Activated T-helper 2 cell treated with anti-CD3 and anti-CD28 coated beads, Interferon-gamma antibody, Interleukin-2, Interleukin-4, amounts not matched to agents 10 μg/mL and 5 μg/mL and 100 μg/mL, durations not matched to agents 14 hours and 24 hours and 36 hours (primary cell): Measurements from ENCODE around the gene RAD23A. TPM values are rescaled to one million over a fixed set of nuclear protein-coding genes. Genes with fewer than 3 reads are reported as not detected.

Experiments
- DNase-seq: peaks from one replicate; pipeline ENCODE4 v3.0.0; 2021; ENCODE audit warnings: low spot score
- H3K27ac Mint-ChIP-seq: one replicate; pipeline ENCODE4 v1.8.0; 2021; ENCODE audit warnings: mixed read lengths
- H3K27me3 Mint-ChIP-seq: one replicate; pipeline ENCODE4 v1.8.0; 2021; ENCODE audit warnings: low read depth, mixed read lengths
- H3K36me3 Mint-ChIP-seq: one replicate; pipeline ENCODE4 v1.8.0; 2021; ENCODE audit warnings: low read depth, mixed read lengths
- H3K4me1 Mint-ChIP-seq: one replicate; pipeline ENCODE4 v1.8.0; 2021; ENCODE audit warnings: low read depth, mixed read lengths
- H3K4me3 Mint-ChIP-seq: one replicate; pipeline ENCODE4 v1.8.0; 2021; ENCODE audit warnings: low read depth, mild to moderate bottlenecking, moderate library complexity, mixed read lengths
- H3K9me3 Mint-ChIP-seq: one replicate; pipeline ENCODE4 v1.8.0; 2021; ENCODE audit warnings: mixed read lengths
- intact Hi-C: fragments of 100-400 bp; cut with micrococcal nuclease; formaldehyde crosslinking; loops from one replicate; pipeline ENCODE4 v1.15.1; 2023
- total RNA-seq: library from RNA; stranded (reverse); gene quantifications from 2 replicates; pipeline ENCODE4 v1.2.3, GENCODE V29; 2022

The RAD23A gene
- total RNA-seq, 1 donor from 2014 or later: 189 TPM

GRCh38 chr19:12986726-12987125 is 41.1 kb downstream of the RAD23A start:
- Mint-ChIP-seq H3K36me3 (no peaks in the 10 kb centered on the region), H3K4me3 (no peak overlapping the region)
- intact Hi-C loops: no loop called here

DNA sequence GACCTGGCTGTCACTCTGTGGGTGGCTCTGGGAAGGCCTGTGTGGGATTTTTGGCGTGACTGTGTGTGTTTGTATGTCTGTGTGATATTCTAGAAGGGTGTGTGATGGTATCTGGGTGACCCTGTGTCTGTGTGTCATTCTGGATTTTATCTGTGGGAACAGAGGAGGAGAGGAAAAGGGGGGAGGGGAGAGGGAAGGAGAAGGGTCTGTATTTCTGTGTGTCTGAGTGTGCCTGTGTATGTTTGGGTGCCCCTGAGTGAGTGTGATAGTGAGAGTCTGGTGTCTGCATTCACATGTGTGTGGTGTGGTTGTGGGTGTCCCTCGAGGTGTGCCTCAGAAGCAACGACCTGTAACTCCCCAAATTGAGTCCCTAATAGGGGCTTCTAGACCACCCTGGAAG is 41.5 kb downstream of the RAD23A start:
- H3K27me3 Mint-ChIP-seq: peaks cover 5% of the 10 kb centered on the region
- no peak for DNase-seq
- intact Hi-C loops: no loop called here
- no peak overlapping the region for H3K27ac Mint-ChIP-seq
- no peaks in the 10 kb centered on the region for H3K9me3 Mint-ChIP-seq
- no peaks in the 10 kb centered on the region for H3K36me3 Mint-ChIP-seq
- no peaks in the 10 kb centered on the region for H3K4me1 Mint-ChIP-seq
- no peak overlapping the region for H3K4me3 Mint-ChIP-seq

More at GRCh38 chr19:12986726-12987125, 41.1 kb downstream of the RAD23A start:
- no peak for DNase-seq
- Mint-ChIP-seq H3K9me3 (no peaks in the 10 kb centered on the region), H3K27ac (no peak overlapping the region), H3K27me3 (peaks cover 5% of the 10 kb centered on the region), H3K4me1 (no peaks in the 10 kb centered on the region)

DNA sequence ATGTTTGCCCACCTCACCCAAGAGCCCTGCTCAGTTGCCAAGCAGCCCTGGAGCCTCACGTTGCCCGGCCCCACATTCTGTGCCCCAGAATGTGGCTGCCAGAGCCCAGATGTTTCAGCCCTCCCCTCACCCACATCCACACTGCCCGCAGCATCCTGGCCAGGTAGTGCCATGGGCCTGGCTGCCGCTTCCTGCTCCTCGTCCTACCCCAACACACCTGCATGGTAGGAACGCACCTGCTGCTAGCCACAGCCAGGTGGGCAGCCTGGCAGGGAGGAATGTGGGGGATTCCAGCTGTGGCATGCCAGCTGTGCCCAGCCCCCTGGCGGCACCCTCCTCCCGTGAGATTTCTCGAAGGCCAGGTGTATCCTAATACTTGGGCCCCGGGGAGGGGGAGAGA is 42.1 kb downstream of the RAD23A start:
- no peaks in the 10 kb centered on the region for H3K9me3 Mint-ChIP-seq

DNA sequence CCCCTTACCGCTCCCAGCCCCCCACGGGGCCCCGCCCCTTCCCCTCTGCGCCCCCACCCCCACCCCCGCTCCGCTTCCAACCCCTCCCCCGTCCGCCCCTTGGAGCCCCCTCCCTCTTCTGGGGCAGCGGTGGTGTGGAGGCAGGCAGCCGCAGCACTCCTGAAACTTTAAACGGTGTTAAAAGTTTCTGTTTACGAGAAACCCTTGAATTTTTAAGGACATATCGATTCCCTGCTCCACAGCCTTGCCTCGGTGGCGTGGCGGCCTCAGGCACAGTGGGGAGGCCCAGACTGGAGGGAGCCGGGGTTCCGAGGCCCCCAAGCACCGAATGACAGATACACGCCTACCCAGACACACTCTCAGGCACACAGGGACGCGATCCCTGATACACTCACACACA is 44.8 kb downstream of the RAD23A start:
- H3K9me3 Mint-ChIP-seq: no peaks in the 10 kb centered on the region
- H3K36me3 Mint-ChIP-seq: no peaks in the 10 kb centered on the region
- H3K4me3 Mint-ChIP-seq: no peak overlapping the region
- H3K27ac Mint-ChIP-seq: no peak overlapping the region
- peaks cover 21% of the 10 kb centered on the region for H3K27me3 Mint-ChIP-seq
- DNase-seq: no peak
- intact Hi-C loops: no loop called here
- peaks cover 5% of the 10 kb centered on the region for H3K4me1 Mint-ChIP-seq

More for the DNA sequence above, 42.1 kb downstream of the RAD23A start:
- no peak for DNase-seq
- H3K27ac Mint-ChIP-seq: no peak overlapping the region
- no peaks in the 10 kb centered on the region for H3K36me3 Mint-ChIP-seq
- intact Hi-C loops: no loop called here
- H3K4me3 Mint-ChIP-seq: no peak overlapping the region
- peaks cover 5% of the 10 kb centered on the region for H3K27me3 Mint-ChIP-seq
- H3K4me1 Mint-ChIP-seq: no peaks in the 10 kb centered on the region

- intact Hi-C loops: no loop called here
- Mint-ChIP-seq H3K4me3 (no peak overlapping the region), H3K4me1 (peaks cover 5% of the 10 kb centered on the region), H3K27ac (no peak overlapping the region), H3K27me3 (peaks cover 20% of the 10 kb centered on the region), H3K9me3 (no peaks in the 10 kb centered on the region), H3K36me3 (no peaks in the 10 kb centered on the region)
- DNase-seq: no peak
These were observed 45.2 kb downstream of the RAD23A start for GRCh38 chr19:12990853-12991252.

- no peak overlapping the region for H3K4me3 Mint-ChIP-seq
- intact Hi-C loops: no loop called here
- H3K9me3 Mint-ChIP-seq: no peaks in the 10 kb centered on the region
- peaks cover 23% of the 10 kb centered on the region for H3K27me3 Mint-ChIP-seq
- peaks cover 5% of the 10 kb centered on the region for H3K4me1 Mint-ChIP-seq
- no peak for DNase-seq
- H3K36me3 Mint-ChIP-seq: no peaks in the 10 kb centered on the region
- no peak overlapping the region for H3K27ac Mint-ChIP-seq
These were observed 45.6 kb downstream of the RAD23A start for GRCh38 chr19:12991296-12991695.

- no peak overlapping the region for H3K27ac Mint-ChIP-seq
- intact Hi-C loops: no loop called here
- H3K27me3 Mint-ChIP-seq: peaks cover 29% of the 10 kb centered on the region
- H3K36me3 Mint-ChIP-seq: no peaks in the 10 kb centered on the region
- H3K4me3 Mint-ChIP-seq: no peak overlapping the region
- DNase-seq: no peak
- peaks cover 5% of the 10 kb centered on the region for H3K4me1 Mint-ChIP-seq
- H3K9me3 Mint-ChIP-seq: no peaks in the 10 kb centered on the region
These were observed 47.1 kb downstream of the RAD23A start for GRCh38 chr19:12992729-12993128.

GRCh38 chr19:12993562-12993961 is 47.9 kb downstream of the RAD23A start:
- intact Hi-C loops: no loop called here
- Mint-ChIP-seq H3K27ac (no peak overlapping the region), H3K36me3 (no peaks in the 10 kb centered on the region), H3K9me3 (no peaks in the 10 kb centered on the region), H3K4me1 (peaks cover 5% of the 10 kb centered on the region), H3K4me3 (no peak overlapping the region), H3K27me3 (peaks cover 34% of the 10 kb centered on the region)
- no peak for DNase-seq

GRCh38 chr19:12994701-12995595 is 49.3 kb downstream of the RAD23A start, which contains the start of gene NFIX:
NFIX (plus strand) TSS chr19:12995475; CDS start chr19:12995838, 363 bp downstream.
- H3K27ac Mint-ChIP-seq: no peak within 1 kb of the TSS
- H3K27me3 Mint-ChIP-seq: peaks cover 34% of the 10 kb centered on the region
- intact Hi-C loops: no loop called here

GRCh38 chr19:12995596-12996405 is 50.1 kb downstream of the RAD23A start:
- no peak overlapping the region for H3K27ac Mint-ChIP-seq
- DNase-seq: no peak
- peaks cover 34% of the 10 kb centered on the region for H3K27me3 Mint-ChIP-seq
- intact Hi-C loops: no loop called here
- H3K4me1 Mint-ChIP-seq: peaks cover 5% of the 10 kb centered on the region
- no peaks in the 10 kb centered on the region for H3K36me3 Mint-ChIP-seq
- no peaks in the 10 kb centered on the region for H3K9me3 Mint-ChIP-seq
- H3K4me3 Mint-ChIP-seq: peak overlapping the region; percentile 49

More at GRCh38 chr19:12994701-12995595, 49.3 kb downstream of the RAD23A start, which contains the start of gene NFIX:
- H3K9me3 Mint-ChIP-seq: no peaks in the 10 kb centered on the region
- no peaks in the 10 kb centered on the region for H3K36me3 Mint-ChIP-seq
- peak within 1 kb of the TSS; percentile 80 for H3K4me3 Mint-ChIP-seq
- peak; percentile 57 for DNase-seq
- H3K4me1 Mint-ChIP-seq: peaks cover 5% of the 10 kb centered on the region

GRCh38 chr19:12996406-12997094 is 50.9 kb downstream of the RAD23A start:
- H3K9me3 Mint-ChIP-seq: no peaks in the 10 kb centered on the region
- peak overlapping the region; percentile 47 for H3K4me3 Mint-ChIP-seq
- H3K4me1 Mint-ChIP-seq: peaks cover 5% of the 10 kb centered on the region
- peaks cover 34% of the 10 kb centered on the region for H3K27me3 Mint-ChIP-seq
- no peak overlapping the region for H3K27ac Mint-ChIP-seq
- H3K36me3 Mint-ChIP-seq: no peaks in the 10 kb centered on the region
- intact Hi-C loops: no loop called here
- DNase-seq: no peak

- DNase-seq: no peak
- Mint-ChIP-seq H3K4me3 (peak overlapping the region; percentile 47), H3K4me1 (peaks cover 5% of the 10 kb centered on the region), H3K36me3 (no peaks in the 10 kb centered on the region), H3K9me3 (no peaks in the 10 kb centered on the region), H3K27ac (no peak overlapping the region), H3K27me3 (peaks cover 34% of the 10 kb centered on the region)
- intact Hi-C loops: no loop called here
These were observed 51.7 kb downstream of the RAD23A start for GRCh38 chr19:12997179-12997966.
